Left colon (tissue), 2 donors: ENCODE data around the gene LRRC23. TPM values are rescaled to one million over a fixed set of nuclear protein-coding genes. Genes with fewer than 3 reads are reported as not detected.
A peak's percentile ranks its signal among the peaks of the same experiment; 100 is the strongest.

Experiments used
- ATAC-seq: fragments of 200-7000 bp; cut with Tn5 transposase; one replicate; pipeline ENCODE4 v1.9.1; 2020; ENCODE audit warnings: mild to moderate bottlenecking, moderate library complexity
- DNase-seq, 2 donors: peaks; one replicate each; pipeline ENCODE4 v3.0.0-alpha.2; 2020
- intact Hi-C, 2 donors: fragments of 100-400 bp; cut with DNase I in 1 of 2; cut with micrococcal nuclease in 1 of 2; formaldehyde crosslinking; loops; one replicate each; pipeline versions ENCODE4 v1.11.2 to v1.14.0; 2022; cut with DNase I, micrococcal nuclease
- microRNA-seq, 2 donors: library from miRNA; unstranded; fragments of <30 nt; microRNA quantifications; one replicate each; pipeline versions ENCODE4 v1.1.0 to v1.2.0, GENCODE V29; 2020
- total RNA-seq, 2 donors: library from RNA; stranded (reverse); fragmentation: NEBNext Ultra II Directional; extraction: Animal tissue kit (Norgen Biotek cat#: 25700); gene quantifications; one replicate each; pipeline ENCODE4 v1.2.1, GENCODE V29; 2021
- donor health status: DM: no; HTN: no; CAD: no.
- donor health status: DM: yes; HTN: yes; CAD: no.

LRRC23 gene
- total RNA-seq, 2 donors from 2014 or later: 2.9 to 4.3 TPM

GRCh38 chr12:6959805-6960592 is 55.4 kb downstream of the LRRC23 start:
- ATAC-seq: no peak
- peak in 1 of 2 donors; percentile 28 for DNase-seq
- intact Hi-C loops: loop anchor here in 1 of 2 donors (10.0 kb wide), 1 partner anchor 145 kb away; the partner anchor contains the start of gene C1RL

- intact Hi-C loops: no loop called here
- DNase-seq: peak; percentile 45 to 70
- ATAC-seq: peak; percentile 8
Measured at GRCh38 chr12:6960593-6961277, 56.1 kb downstream of the LRRC23 start.

- DNase-seq (peak; percentile 82 to 85), ATAC-seq (peak; percentile 18)
- intact Hi-C loops: no loop called here
Measured at GRCh38 chr12:6961278-6961694, 56.7 kb downstream of the LRRC23 start.

GRCh38 chr12:6961695-6962284 is 57.2 kb downstream of the LRRC23 start:
- peak; percentile 53 for ATAC-seq
- intact Hi-C loops: no loop called here
- peak; percentile 83 to 85 for DNase-seq

GRCh38 chr12:6962285-6963015 is 57.8 kb downstream of the LRRC23 start:
- intact Hi-C loops: no loop called here
- peak; percentile 66 for ATAC-seq
- DNase-seq: peak; percentile 83 to 93

- intact Hi-C loops: no loop called here
- DNase-seq (peak; percentile 95), ATAC-seq (peak; percentile 68)
Measured at GRCh38 chr12:6963016-6963731, 58.6 kb downstream of the LRRC23 start.

Small RNA genes within 50 kb of the gene (microRNA-seq; reads per million reads assigned to microRNA genes)
- 1,628 to 1,899 reads per million in 2 donors for gene MIR141
- 32,972 to 87,700 reads per million in 2 donors for gene MIR200C

Other genes with a start within 250 kb of the LRRC23 start
- gene ING4, start 241.7 kb upstream of the LRRC23 start, total RNA-seq: 10 to 100 TPM; 23.6 to 38.9 TPM
- 10 to 100 TPM; 47.8 to 51.4 TPM for gene ZNF384, start 215.4 kb upstream of the LRRC23 start, total RNA-seq
- under 1 TPM; 0.52 to 0.67 TPM for gene PIANP, start 204.0 kb upstream of the LRRC23 start, total RNA-seq
- gene COPS7A, start 180.8 kb upstream of the LRRC23 start, total RNA-seq: 10 to 100 TPM; 37.2 to 40.8 TPM
- gene MLF2, start 151.7 kb upstream of the LRRC23 start, total RNA-seq: 100 to 1,000 TPM; 167 to 180 TPM
- gene PTMS, start 138.5 kb upstream of the LRRC23 start, total RNA-seq: 100 to 1,000 TPM in 1 of 2 donors, 10 to 100 TPM in 1; 89.6 to 123 TPM
- gene LAG3, start 132.3 kb upstream of the LRRC23 start, total RNA-seq: 1 to 10 TPM in 1 of 2 donors, under 1 TPM in 1; 0.89 to 1.6 TPM
- gene CD4, start 115.3 kb upstream of the LRRC23 start, total RNA-seq: 10 to 100 TPM in 1 of 2 donors, 1 to 10 TPM in 1; 4.3 to 18.1 TPM
- 1 to 10 TPM; 1.3 to 4.3 TPM for gene GPR162, start 83.0 kb upstream of the LRRC23 start, total RNA-seq
- gene P3H3, start 76.4 kb upstream of the LRRC23 start, total RNA-seq: 1 to 10 TPM; 4.3 to 6.3 TPM
- 1 to 10 TPM; 1.1 to 1.5 TPM for gene GNB3, start 63.9 kb upstream of the LRRC23 start, total RNA-seq
- 10 to 100 TPM in 1 of 2 donors, 1 to 10 TPM in 1; 4.4 to 10.5 TPM for gene CDCA3, start 53.5 kb upstream of the LRRC23 start, total RNA-seq
- gene USP5, start 52.7 kb upstream of the LRRC23 start, total RNA-seq: 10 to 100 TPM; 68.5 to 81.4 TPM
- 100 to 1,000 TPM; 702 to 720 TPM for gene TPI1, start 37.3 kb upstream of the LRRC23 start, total RNA-seq
- gene SPSB2, start 31.5 kb upstream of the LRRC23 start, total RNA-seq: 10 to 100 TPM; 11.7 to 11.8 TPM
- 10 to 100 TPM in 1 of 2 donors, 1 to 10 TPM in 1; 3.1 to 10.9 TPM for gene ENO2, start 9.8 kb downstream of the LRRC23 start, total RNA-seq
- gene ATN1, start 23.1 kb downstream of the LRRC23 start, total RNA-seq: 10 to 100 TPM; 64.6 to 78.9 TPM
- gene RNU7-1, start 39.0 kb downstream of the LRRC23 start, total RNA-seq: not detected
- 100 to 1,000 TPM; 151 to 168 TPM for gene C12orf57, start 39.2 kb downstream of the LRRC23 start, total RNA-seq
- 10 to 100 TPM; 40.0 to 43.9 TPM for gene PTPN6, start 46.5 kb downstream of the LRRC23 start, total RNA-seq
- gene PHB2, start 65.8 kb downstream of the LRRC23 start, total RNA-seq: 100 to 1,000 TPM; 202 to 249 TPM
- gene EMG1, start 66.1 kb downstream of the LRRC23 start, total RNA-seq: 10 to 100 TPM; 31.6 to 34.1 TPM
- 10 to 100 TPM; 87.1 to 87.9 TPM for gene LPCAT3, start 113.7 kb downstream of the LRRC23 start, total RNA-seq
- gene C1S, start 155.9 kb downstream of the LRRC23 start, total RNA-seq: 100 to 1,000 TPM in 1 of 2 donors, 10 to 100 TPM in 1; 54.9 to 109 TPM
- 100 to 1,000 TPM in 1 of 2 donors, 10 to 100 TPM in 1; 63.1 to 129 TPM for gene C1R, start 187.6 kb downstream of the LRRC23 start, total RNA-seq
- 10 to 100 TPM; 48.6 to 52.7 TPM for gene C1RL, start 204.4 kb downstream of the LRRC23 start, total RNA-seq
- gene RBP5, start 224.1 kb downstream of the LRRC23 start, total RNA-seq: 1 to 10 TPM; 2.0 to 2.8 TPM
- 10 to 100 TPM in 1 of 2 donors, 1 to 10 TPM in 1; 8.3 to 13.1 TPM for gene CLSTN3, start 225.5 kb downstream of the LRRC23 start, total RNA-seq